GM19397 (cell line): Measurements from ENCODE around the gene THBD.

Source experiments
- ATAC-seq: cut with Tn5 transposase; IDR thresholded peaks from one replicate; pipeline ENCODE4 v1.9.1; 2021; ENCODE audit warnings: mild to moderate bottlenecking, moderate library complexity; ENCODE audit not compliant: unreplicated experiment

THBD gene

GRCh38 chr20:23049201-23050075 is at the start of gene THBD:
THBD (minus strand) TSS chr20:23049672; CDS start chr20:23049504, 168 bp downstream.
- no peak for ATAC-seq

- no peak for ATAC-seq
These were observed 48.4 kb upstream of the THBD start for GRCh38 chr20:23097636-23098580.

- no peak for ATAC-seq
These were observed 47.6 kb upstream of the THBD start for GRCh38 chr20:23096986-23097520.

- ATAC-seq: no peak
These were observed 46.6 kb upstream of the THBD start for GRCh38 chr20:23096097-23096496.

DNA sequence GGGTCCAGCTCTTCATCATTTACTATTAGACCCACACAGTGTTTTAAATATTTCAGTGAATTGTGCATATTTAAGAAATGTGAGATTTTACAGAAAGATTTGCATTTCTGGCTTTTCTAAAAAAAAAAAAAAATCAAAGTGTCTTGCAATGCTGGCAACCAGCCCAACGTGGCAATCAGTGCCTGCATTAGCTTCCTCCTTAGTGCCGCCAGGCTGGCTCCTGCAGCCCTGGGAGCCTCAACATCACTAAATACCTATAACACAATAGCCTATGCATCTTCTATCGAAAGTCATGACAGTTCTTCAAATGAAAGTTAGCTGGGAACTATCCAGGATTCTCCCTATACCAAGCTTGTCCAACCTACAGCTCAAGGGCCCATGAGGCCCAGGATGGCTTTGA is 46.0 kb upstream of the THBD start:
- no peak for ATAC-seq

- no peak for ATAC-seq
These were observed 45.5 kb upstream of the THBD start for GRCh38 chr20:23094927-23095326.

DNA sequence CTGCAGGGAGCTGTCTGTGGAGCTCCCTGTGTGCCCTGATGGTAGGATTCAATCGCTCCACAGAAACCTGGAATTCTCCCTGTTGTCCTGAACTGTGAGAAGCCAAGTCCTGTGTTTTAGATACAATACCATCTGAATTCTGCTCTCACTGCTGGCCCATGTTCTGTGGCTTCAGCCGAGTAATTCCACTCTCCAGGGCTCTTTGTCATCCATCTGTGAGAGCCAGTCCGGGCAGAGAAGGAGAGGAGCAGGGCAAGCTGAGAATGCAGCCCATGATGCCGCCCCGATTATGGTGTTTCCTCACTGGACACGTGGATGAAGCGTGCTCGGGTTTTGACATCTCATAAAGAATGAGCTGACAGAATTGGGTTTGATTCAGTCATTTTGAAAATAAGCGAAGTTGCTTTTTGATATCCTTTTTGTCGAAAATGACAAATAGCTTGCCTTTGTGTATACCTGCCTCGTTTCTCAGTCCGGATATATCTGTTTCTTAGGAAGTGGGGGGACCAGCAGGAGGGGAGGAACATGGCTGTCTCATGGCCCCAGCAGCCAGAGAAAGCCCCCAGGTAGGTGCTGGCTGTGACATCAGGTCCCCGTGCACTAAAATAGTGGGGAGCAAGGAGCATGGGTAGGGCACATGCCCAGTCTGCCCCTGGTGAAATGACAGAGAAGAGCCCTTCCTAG is 44.9 kb upstream of the THBD start:
- ATAC-seq: no peak

DNA sequence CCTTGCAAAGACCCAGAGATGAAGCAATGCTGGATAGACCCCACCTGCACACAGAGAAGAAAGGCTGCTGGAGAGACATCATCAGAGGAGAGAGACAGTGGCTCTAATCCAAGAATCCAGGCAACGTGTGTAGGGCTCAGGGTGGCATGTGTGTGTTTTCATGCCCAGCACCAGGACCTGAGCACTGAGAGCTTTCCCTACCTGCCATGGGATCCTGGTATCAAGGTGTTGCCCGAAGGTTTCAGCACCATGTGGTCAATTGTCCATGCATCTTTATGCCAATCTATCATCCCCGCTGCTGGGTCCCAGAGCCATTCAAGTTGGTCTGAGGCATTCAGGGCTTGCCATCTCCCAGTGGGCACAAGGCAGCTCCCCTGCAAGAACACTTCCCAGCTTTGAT is 44.1 kb upstream of the THBD start:
- ATAC-seq: no peak

DNA sequence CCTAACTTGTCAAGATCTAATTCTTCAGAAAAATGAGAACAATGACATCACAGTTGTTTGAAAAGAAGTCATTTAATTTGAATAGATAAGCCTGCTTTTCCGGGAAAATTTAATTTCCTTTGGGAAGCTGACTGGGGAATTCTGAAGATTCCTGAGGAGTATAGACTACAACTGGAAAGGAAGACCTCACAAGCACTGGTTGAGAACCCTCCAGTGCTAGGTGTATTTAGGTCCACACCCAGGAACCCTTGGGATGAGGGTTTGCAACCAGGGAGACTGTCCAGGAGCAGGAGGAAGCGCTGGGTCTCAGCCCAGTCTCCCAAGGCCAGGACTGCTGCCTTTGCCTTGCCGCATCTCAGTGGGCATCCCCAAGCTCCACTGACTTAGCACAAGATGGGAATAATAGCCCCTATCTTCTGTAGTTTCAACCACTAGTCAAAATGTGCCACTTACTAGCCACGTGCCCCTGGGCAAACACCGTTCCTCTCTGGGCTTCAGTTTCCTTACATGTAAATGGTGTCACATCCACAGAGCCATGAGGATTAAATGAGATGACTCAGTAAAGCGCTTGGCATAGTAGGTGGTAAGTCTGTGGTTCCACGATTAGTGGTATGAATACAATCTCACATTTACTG is 43.5 kb upstream of the THBD start:
- no peak for ATAC-seq

- ATAC-seq: no peak
These were observed 42.9 kb upstream of the THBD start for GRCh38 chr20:23092384-23092756.

DNA sequence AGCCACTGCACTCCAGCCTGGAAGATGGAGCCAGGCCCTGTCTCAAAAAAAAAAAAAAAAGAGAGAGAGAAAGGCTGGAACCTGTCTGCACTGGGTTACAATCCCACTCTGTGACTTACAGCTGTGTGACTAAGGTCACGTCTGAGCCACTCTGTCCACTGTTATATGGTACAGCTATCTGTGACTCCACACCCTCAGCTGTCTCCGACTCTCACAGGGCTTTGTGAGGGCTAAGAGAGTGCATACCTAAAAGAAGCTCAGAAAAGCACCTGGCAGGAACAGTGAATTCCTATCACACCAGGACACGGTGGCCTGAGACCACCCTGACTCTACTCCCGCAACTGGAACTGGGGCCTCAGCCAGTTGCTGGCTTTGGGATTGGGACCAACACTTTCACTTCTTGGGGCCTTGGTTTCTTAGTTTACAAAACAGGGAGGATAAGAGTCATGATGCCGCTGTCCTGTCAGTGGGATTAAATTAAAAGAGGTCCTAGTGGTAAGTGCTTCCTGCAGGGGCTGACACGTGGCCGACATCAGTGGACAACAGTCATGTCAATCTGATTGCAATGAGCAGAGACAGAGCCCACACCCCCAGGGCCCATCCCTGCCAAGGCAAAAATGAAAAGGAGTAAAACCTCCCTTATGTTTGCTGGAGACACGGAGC is 42.4 kb upstream of the THBD start:
- ATAC-seq: no peak

DNA sequence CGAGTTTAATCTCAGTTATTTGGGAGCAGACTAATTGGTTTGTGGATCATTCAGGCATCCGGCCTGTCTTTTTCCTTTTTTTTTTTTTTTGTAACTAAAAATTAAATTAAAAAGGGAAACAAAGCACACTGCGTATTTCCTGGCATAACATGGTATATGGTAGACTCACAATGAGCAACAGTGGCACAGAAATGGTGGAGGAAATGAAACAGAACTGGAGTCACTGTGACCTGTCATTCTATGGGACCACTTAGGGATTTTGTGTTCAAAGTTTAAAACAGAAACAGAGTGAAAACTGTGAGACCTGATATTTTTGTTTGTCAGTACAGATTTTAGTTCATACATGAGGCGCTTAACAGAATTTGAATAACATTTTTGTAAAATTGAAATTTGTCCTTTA is 41.4 kb upstream of the THBD start:
- ATAC-seq: no peak

GRCh38 chr20:23090147-23090546 is 40.7 kb upstream of the THBD start:
- no peak for ATAC-seq

DNA sequence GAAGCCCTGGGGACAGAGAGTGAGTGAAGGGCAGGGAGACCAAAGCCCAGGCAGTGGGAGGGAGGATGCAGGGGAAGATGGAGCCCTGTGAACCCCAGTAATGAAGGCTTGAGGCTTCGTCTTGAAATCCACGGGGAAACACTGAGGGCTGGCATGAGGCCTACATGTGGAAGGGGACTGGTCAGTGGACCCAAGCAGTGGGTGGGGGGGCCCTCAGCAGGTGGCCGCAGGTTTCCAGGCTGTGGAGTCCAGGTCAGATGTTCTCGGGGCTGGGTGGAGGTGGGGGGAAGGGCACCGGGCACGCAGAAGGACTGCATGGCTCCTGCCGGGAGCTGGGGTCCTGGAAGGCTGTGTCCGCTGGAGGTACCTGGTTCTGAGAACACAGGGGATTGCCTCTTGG is 39.4 kb upstream of the THBD start:
- ATAC-seq: no peak

- no peak for ATAC-seq
These were observed 38.2 kb upstream of the THBD start for GRCh38 chr20:23087587-23088251.

GRCh38 chr20:23086931-23087411 is 37.5 kb upstream of the THBD start:
- ATAC-seq: no peak

GRCh38 chr20:23086056-23086566 is 36.6 kb upstream of the THBD start, which contains the start of gene CD93:
CD93 (minus strand) TSS chr20:23086324; CDS start chr20:23086192, 132 bp downstream.
- no peak for ATAC-seq

DNA sequence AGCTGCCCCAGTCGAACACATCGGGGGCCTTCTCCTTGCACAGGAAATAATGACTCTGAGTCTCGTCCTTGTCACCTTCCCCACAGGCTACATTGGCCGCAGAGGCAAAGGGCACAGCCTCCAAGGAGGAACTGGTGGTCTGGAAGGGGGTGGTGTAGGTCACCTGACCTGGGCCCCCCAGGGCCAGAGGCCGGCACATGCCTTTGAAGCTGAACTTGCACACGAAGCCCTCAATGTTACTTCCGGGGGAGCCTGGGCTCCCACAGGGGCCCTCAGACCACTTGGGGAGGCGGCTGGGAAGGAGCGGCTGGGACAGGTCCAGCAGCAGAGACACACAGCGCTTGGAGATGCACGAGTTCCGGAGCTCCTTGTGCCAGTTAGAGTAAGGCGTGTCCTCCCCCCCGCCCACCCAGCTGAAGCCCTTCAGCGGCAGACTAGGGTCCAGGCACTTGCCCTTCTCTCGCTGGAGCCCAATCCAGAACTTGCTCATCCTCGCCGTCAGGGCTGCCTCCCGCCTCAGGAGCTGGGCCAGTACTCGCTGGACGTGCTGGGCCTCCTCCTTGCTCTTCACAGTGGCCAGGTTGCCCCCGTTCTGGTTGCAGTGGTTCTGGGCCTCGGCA is 36.1 kb upstream of the THBD start:
- no peak for ATAC-seq
